DOHH2 (cell line): ENCODE measurements around the gene DUOXA2.

Experiments
- H3F3A ChIP-seq: fragments of 200-600 bp; sonication (generic), shearing (Covaris generic); 2 replicates; pipeline ENCODE4 v1.6.0; 2016; ENCODE audit warnings: antibody characterized with exemption, mild to moderate bottlenecking; ENCODE audit not compliant: control insufficient read depth, insufficient read depth
- H3K27ac ChIP-seq: fragments of 200-600 bp; sonication (generic); 2 replicates; pipeline ENCODE4 v1.5.1; 2014; ENCODE audit warnings: low read depth, mild to moderate bottlenecking, low read length, moderate library complexity
- H3K27me3 ChIP-seq: fragments of 200-600 bp; sonication (generic); 2 replicates; pipeline ENCODE4 v1.6.1; 2014; ENCODE audit warnings: mild to moderate bottlenecking, low read length, mixed read lengths; ENCODE audit not compliant: control insufficient read depth
- H3K36me3 ChIP-seq: fragments of 200-600 bp; sonication (generic); 2 replicates; pipeline ENCODE4 v1.6.1; 2014; ENCODE audit warnings: mild to moderate bottlenecking, low read length, moderate library complexity, mixed read lengths; ENCODE audit not compliant: control insufficient read depth
- H3K4me1 ChIP-seq: fragments of 200-600 bp; sonication (generic); 2 replicates; pipeline ENCODE4 v1.6.1; 2014; ENCODE audit warnings: mild to moderate bottlenecking, low read length, mixed read lengths; ENCODE audit not compliant: control insufficient read depth
- H3K4me2 ChIP-seq: fragments of 200-600 bp; sonication (generic); 2 replicates; pipeline ENCODE4 v1.6.0; 2014; ENCODE audit warnings: mild to moderate bottlenecking, low read length, moderate library complexity
- H3K4me3 ChIP-seq: fragments of 200-600 bp; sonication (generic); 2 replicates; pipeline ENCODE4 v1.5.1; 2014; ENCODE audit warnings: mild to moderate bottlenecking, low read length, mixed read lengths
- H3K79me2 ChIP-seq: fragments of 200-600 bp; sonication (generic); 2 replicates; pipeline ENCODE4 v1.6.1; 2014; ENCODE audit warnings: mild to moderate bottlenecking, low read length, mixed read lengths; ENCODE audit not compliant: control insufficient read depth
- H3K9me2 ChIP-seq: fragments of 200-600 bp; sonication (generic); replicated peaks from 2 replicates; pipeline ENCODE4 v1.6.1; 2014; ENCODE audit warnings: mild to moderate bottlenecking, low read length, mixed read lengths; ENCODE audit not compliant: control insufficient read depth
- H3K9me3 ChIP-seq: fragments of 200-600 bp; sonication (generic); 2 replicates; pipeline ENCODE4 v1.6.1; 2014; ENCODE audit warnings: antibody characterized with exemption, low read length, mixed read lengths; ENCODE audit not compliant: control insufficient read depth, insufficient read depth
- H4K20me1 ChIP-seq: fragments of 200-600 bp; sonication (generic); 2 replicates; pipeline ENCODE4 v1.6.0; 2014; ENCODE audit warnings: low read depth, mild to moderate bottlenecking, antibody characterized with exemption, low read length, moderate library complexity; ENCODE audit not compliant: control insufficient read depth, insufficient read depth
- CTCF ChIP-seq: fragments of 200-600 bp; sonication (generic); IDR thresholded peaks from one replicate; pipeline ENCODE4 v1.5.1; 2014; ENCODE audit warnings: antibody characterized with exemption, mild to moderate bottlenecking, low read depth, low read length; ENCODE audit not compliant: poor library complexity, severe bottlenecking
- EZH2phosphoT487 ChIP-seq: fragments of 200-600 bp; sonication (generic); IDR thresholded peaks from 2 replicates; pipeline ENCODE4 v1.6.1; 2017; ENCODE audit warnings: borderline replicate concordance, mild to moderate bottlenecking, antibody characterized with exemption, low read length, moderate library complexity, mixed read lengths

DUOXA2 gene

GRCh38 chr15:45141386-45141785 lies 27.3 kb downstream of the DUOXA2 start:
- Histone ChIP-seq H3K4me2 (no peak overlapping the region), H3K36me3 (no peaks in the 10 kb centered on the region), H3F3A (no peaks in the 10 kb centered on the region), H3K9me3 (no peaks in the 10 kb centered on the region), H4K20me1 (no peaks in the 10 kb centered on the region), H3K27ac (no peak overlapping the region), H3K4me1 (no peaks in the 10 kb centered on the region), H3K79me2 (no peaks in the 10 kb centered on the region), H3K9me2 (no peaks in the 10 kb centered on the region), H3K27me3 (no peaks in the 10 kb centered on the region), H3K4me3 (no peak overlapping the region)
- TF ChIP-seq CTCF (no peak), EZH2phosphoT487 (no peak)

- no peaks in the 10 kb centered on the region for H4K20me1 ChIP-seq
- H3K79me2 ChIP-seq: no peaks in the 10 kb centered on the region
- H3K27me3 ChIP-seq: no peaks in the 10 kb centered on the region
- H3F3A ChIP-seq: no peaks in the 10 kb centered on the region
- H3K4me2 ChIP-seq: no peak overlapping the region
- no peaks in the 10 kb centered on the region for H3K36me3 ChIP-seq
- H3K27ac ChIP-seq: no peak overlapping the region
- H3K4me1 ChIP-seq: no peaks in the 10 kb centered on the region
- H3K9me3 ChIP-seq: no peaks in the 10 kb centered on the region
- no peaks in the 10 kb centered on the region for H3K9me2 ChIP-seq
- TF ChIP-seq EZH2phosphoT487 (no peak), CTCF (no peak)
- H3K4me3 ChIP-seq: no peak overlapping the region
Observed at GRCh38 chr15:45143056-45143455, 28.9 kb downstream of the DUOXA2 start.

GRCh38 chr15:45143946-45144345 lies 29.8 kb downstream of the DUOXA2 start:
- Histone ChIP-seq H3K4me2 (no peak overlapping the region), H3K9me2 (no peaks in the 10 kb centered on the region), H3K27ac (no peak overlapping the region), H3K79me2 (no peaks in the 10 kb centered on the region), H3F3A (no peaks in the 10 kb centered on the region), H3K36me3 (no peaks in the 10 kb centered on the region), H3K4me1 (no peaks in the 10 kb centered on the region), H3K27me3 (no peaks in the 10 kb centered on the region), H3K9me3 (no peaks in the 10 kb centered on the region), H3K4me3 (no peak overlapping the region), H4K20me1 (no peaks in the 10 kb centered on the region)
- TF ChIP-seq CTCF (no peak), EZH2phosphoT487 (no peak)

GRCh38 chr15:45144775-45145174 lies 30.6 kb downstream of the DUOXA2 start:
- Histone ChIP-seq H3F3A (no peaks in the 10 kb centered on the region), H3K36me3 (no peaks in the 10 kb centered on the region), H4K20me1 (no peaks in the 10 kb centered on the region), H3K4me3 (no peak overlapping the region), H3K79me2 (no peaks in the 10 kb centered on the region), H3K27ac (no peak overlapping the region), H3K27me3 (no peaks in the 10 kb centered on the region), H3K4me1 (no peaks in the 10 kb centered on the region), H3K4me2 (no peak overlapping the region), H3K9me2 (no peaks in the 10 kb centered on the region), H3K9me3 (no peaks in the 10 kb centered on the region)
- TF ChIP-seq EZH2phosphoT487: no peak
- no peak for TF ChIP-seq CTCF
